Smooth muscle cell (in vitro differentiated cells): ENCODE data around the gene SH3RF3. TPM values are rescaled to one million over a fixed set of nuclear protein-coding genes. Genes with fewer than 3 reads are reported as not detected.

Source experiments
- DNase-seq: peaks from one replicate; lab custom pipeline; 2025; ENCODE audit not compliant: unreplicated experiment; lab: John Stamatoyannopoulos, UW
- H2AFZ ChIP-seq: fragments of 200-600 bp; sonication (generic); 2 replicates; pipeline ENCODE4 v1.6.0; 2016; ENCODE audit warnings: antibody characterized with exemption, low read depth, mild to moderate bottlenecking
- H3F3A ChIP-seq: fragments of 200-600 bp; sonication (generic); 2 replicates; pipeline ENCODE4 v1.6.0; 2017; ENCODE audit warnings: antibody characterized with exemption, low read depth
- H3K27ac ChIP-seq: fragments of 200-600 bp; sonication (generic); 2 replicates; pipeline ENCODE4 v1.5.1; 2016; ENCODE audit warnings: low read depth, mild to moderate bottlenecking
- H3K27me3 ChIP-seq: fragments of 200-600 bp; sonication (generic); 2 replicates; pipeline ENCODE4 v1.6.1; 2016; ENCODE audit warnings: low read depth, mild to moderate bottlenecking
- H3K36me3 ChIP-seq: fragments of 200-600 bp; sonication (generic); 2 replicates; pipeline ENCODE4 v1.5.1; 2016; ENCODE audit warnings: low read depth
- H3K4me1 ChIP-seq: fragments of 200-600 bp; sonication (generic); 2 replicates; pipeline ENCODE4 v1.5.1; 2016; ENCODE audit warnings: low read depth
- H3K4me2 ChIP-seq: fragments of 200-600 bp; sonication (generic); 2 replicates; pipeline ENCODE4 v1.6.0; 2016; ENCODE audit warnings: mild to moderate bottlenecking
- H3K4me3 ChIP-seq: fragments of 200-600 bp; sonication (generic); 2 replicates; pipeline ENCODE4 v1.5.1; 2016; ENCODE audit warnings: mild to moderate bottlenecking
- H3K79me2 ChIP-seq: fragments of 200-600 bp; sonication (generic); 2 replicates; pipeline ENCODE4 v1.6.0; 2016; ENCODE audit warnings: low read depth, mild to moderate bottlenecking
- H3K9ac ChIP-seq: fragments of 200-600 bp; sonication (generic); 2 replicates; pipeline ENCODE4 v1.6.0; 2016; ENCODE audit warnings: low read depth
- H3K9me3 ChIP-seq: fragments of 200-600 bp; sonication (generic); replicated peaks from 2 replicates; pipeline ENCODE4 v1.5.1; 2016; ENCODE audit warnings: low read depth
- H4K20me1 ChIP-seq: fragments of 200-600 bp; sonication (generic); 2 replicates; pipeline ENCODE4 v1.6.0; 2016; ENCODE audit warnings: low read depth
- CTCF ChIP-seq: fragments of 200-600 bp; sonication (generic); IDR thresholded peaks from 2 replicates; pipeline ENCODE4 v1.5.1; 2017; ENCODE audit warnings: borderline replicate concordance, mild to moderate bottlenecking, antibody characterized with exemption; ENCODE audit not compliant: insufficient read depth, poor library complexity, severe bottlenecking
- WGBS: methylation state at CpG from one replicate; pipeline ENCODE4 v1.1.7; 2016; ENCODE audit warnings: low lambda C conversion rate; 5-methylcytosine and 5-hydroxymethylcytosine counted together
- polyA plus RNA-seq: library from polyadenylated mRNA; unstranded; fragments of >200 nt; fragmentation: Nextera tagmentation; extraction: Ambion mirVana; gene quantifications from 2 replicates; pipeline ENCODE4 v1.2.1, GENCODE V29; 2016
- total RNA-seq: library from RNA; depleted of rRNA; stranded (reverse); fragments of >200 nt; gene quantifications from 2 replicates; pipeline ENCODE4 v1.2.3, GENCODE V29; 2014

The SH3RF3 gene
- total and polyA plus RNA-seq, 2 experiments from 2014 or later = 6.6 to 11.8 TPM

- Histone ChIP-seq H3K4me2 (no peak overlapping the region), H3K27ac (no peak overlapping the region), H3K4me1 (no peaks in the 10 kb centered on the region), H3K4me3 (no peak overlapping the region), H2AFZ (no peak overlapping the region), H3K9me3 (no peaks in the 10 kb centered on the region), H3K79me2 (no peaks in the 10 kb centered on the region), H3K9ac (no peak overlapping the region), H3K36me3 (no peaks in the 10 kb centered on the region), H3F3A (no peaks in the 10 kb centered on the region), H3K27me3 (no peaks in the 10 kb centered on the region), H4K20me1 (peaks cover 41% of the 10 kb centered on the region)
- 98% methylated on average over 7 of the region's 7 CpGs for WGBS
- TF ChIP-seq CTCF = no peak
- no peak for DNase-seq
Measured at GRCh38 chr2:109375656-109376055, 246.7 kb downstream of the SH3RF3 start.

- WGBS = 69% methylated on average over 7 of the region's 7 CpGs
- H3K4me1 ChIP-seq = no peaks in the 10 kb centered on the region
- no peak overlapping the region for H3K4me2 ChIP-seq
- no peak overlapping the region for H2AFZ ChIP-seq
- no peaks in the 10 kb centered on the region for H3K27me3 ChIP-seq
- no peak overlapping the region for H3K27ac ChIP-seq
- no peak overlapping the region for H3K9ac ChIP-seq
- H4K20me1 ChIP-seq = peaks cover 46% of the 10 kb centered on the region
- H3F3A ChIP-seq = no peaks in the 10 kb centered on the region
- DNase-seq = no peak
- H3K9me3 ChIP-seq = no peaks in the 10 kb centered on the region
- no peaks in the 10 kb centered on the region for H3K36me3 ChIP-seq
- TF ChIP-seq CTCF = no peak
- H3K4me3 ChIP-seq = no peak overlapping the region
- no peaks in the 10 kb centered on the region for H3K79me2 ChIP-seq
Measured at GRCh38 chr2:109376115-109376514, 247.1 kb downstream of the SH3RF3 start.

- H3K27ac ChIP-seq = no peak overlapping the region
- H3F3A ChIP-seq = no peaks in the 10 kb centered on the region
- no peak overlapping the region for H2AFZ ChIP-seq
- no peak overlapping the region for H3K4me2 ChIP-seq
- H3K36me3 ChIP-seq = no peaks in the 10 kb centered on the region
- no peak overlapping the region for H3K9ac ChIP-seq
- peaks cover 54% of the 10 kb centered on the region for H4K20me1 ChIP-seq
- WGBS = 80% methylated on average over 13 of the region's 13 CpGs
- TF ChIP-seq CTCF = no peak
- no peak for DNase-seq
- H3K27me3 ChIP-seq = no peaks in the 10 kb centered on the region
- H3K9me3 ChIP-seq = no peaks in the 10 kb centered on the region
- H3K4me3 ChIP-seq = no peak overlapping the region
- no peaks in the 10 kb centered on the region for H3K4me1 ChIP-seq
- H3K79me2 ChIP-seq = no peaks in the 10 kb centered on the region
Measured at GRCh38 chr2:109376796-109377495, 247.9 kb downstream of the SH3RF3 start.

- no peaks in the 10 kb centered on the region for H3K36me3 ChIP-seq
- H3K9me3 ChIP-seq = no peaks in the 10 kb centered on the region
- H2AFZ ChIP-seq = no peak overlapping the region
- H3K4me3 ChIP-seq = no peak overlapping the region
- TF ChIP-seq CTCF = no peak
- no peaks in the 10 kb centered on the region for H3K79me2 ChIP-seq
- peaks cover 64% of the 10 kb centered on the region for H4K20me1 ChIP-seq
- no peak for DNase-seq
- no peak overlapping the region for H3K4me2 ChIP-seq
- WGBS = 97% methylated on average over 7 of the region's 7 CpGs
- no peaks in the 10 kb centered on the region for H3F3A ChIP-seq
- no peaks in the 10 kb centered on the region for H3K27me3 ChIP-seq
- H3K4me1 ChIP-seq = no peaks in the 10 kb centered on the region
- peak overlapping the region; percentile 15 for H3K27ac ChIP-seq
- no peak overlapping the region for H3K9ac ChIP-seq
Measured at GRCh38 chr2:109377976-109378375, 249.0 kb downstream of the SH3RF3 start.
